NCI-H2227 (cell line): ENCODE data around the gene BTG2.

ENCODE experiments used
- DNase-seq: peaks from one replicate; lab custom pipeline; 2025; ENCODE audit not compliant: unreplicated experiment; lab: John Stamatoyannopoulos, UW

The BTG2 gene

GRCh38 chr1:203276408-203276807, 28.9 kb upstream of the BTG2 start:
- DNase-seq: no peak

- no peak for DNase-seq
Observed at GRCh38 chr1:203276916-203277545, 28.3 kb upstream of the BTG2 start.

- peak; percentile 81 for DNase-seq
Observed at GRCh38 chr1:203278082-203278884, 27.0 kb upstream of the BTG2 start.

- DNase-seq: no peak
Observed at GRCh38 chr1:203278885-203279406, 26.4 kb upstream of the BTG2 start.

DNA sequence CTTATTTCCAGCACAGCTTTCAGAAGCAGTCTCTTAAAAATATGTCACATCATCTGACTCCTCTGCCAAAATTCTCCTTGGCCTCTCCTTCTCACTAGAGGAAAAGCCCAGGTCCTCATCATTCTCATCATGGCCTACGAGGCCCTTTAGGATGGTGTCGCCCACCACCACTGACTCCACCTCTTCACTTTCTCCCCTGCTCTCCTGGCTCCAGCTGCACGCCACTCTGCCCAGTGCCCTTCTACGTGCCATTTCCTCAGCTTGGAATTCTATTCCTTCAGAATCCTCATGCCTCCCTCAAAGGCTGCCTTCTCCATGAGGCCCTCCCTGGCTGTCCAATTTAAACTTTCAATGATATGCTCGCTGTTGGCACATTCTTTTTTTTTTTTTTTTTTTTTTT, 25.3 kb upstream of the BTG2 start:
- DNase-seq: no peak

- no peak for DNase-seq
Observed at GRCh38 chr1:203281033-203281432, 24.3 kb upstream of the BTG2 start.

- no peak for DNase-seq
Observed at GRCh38 chr1:203281851-203282661, 23.3 kb upstream of the BTG2 start.

- no peak for DNase-seq
Observed at GRCh38 chr1:203282720-203283542, 22.4 kb upstream of the BTG2 start.

- DNase-seq: no peak
Observed at GRCh38 chr1:203283597-203283996, 21.7 kb upstream of the BTG2 start.

DNA sequence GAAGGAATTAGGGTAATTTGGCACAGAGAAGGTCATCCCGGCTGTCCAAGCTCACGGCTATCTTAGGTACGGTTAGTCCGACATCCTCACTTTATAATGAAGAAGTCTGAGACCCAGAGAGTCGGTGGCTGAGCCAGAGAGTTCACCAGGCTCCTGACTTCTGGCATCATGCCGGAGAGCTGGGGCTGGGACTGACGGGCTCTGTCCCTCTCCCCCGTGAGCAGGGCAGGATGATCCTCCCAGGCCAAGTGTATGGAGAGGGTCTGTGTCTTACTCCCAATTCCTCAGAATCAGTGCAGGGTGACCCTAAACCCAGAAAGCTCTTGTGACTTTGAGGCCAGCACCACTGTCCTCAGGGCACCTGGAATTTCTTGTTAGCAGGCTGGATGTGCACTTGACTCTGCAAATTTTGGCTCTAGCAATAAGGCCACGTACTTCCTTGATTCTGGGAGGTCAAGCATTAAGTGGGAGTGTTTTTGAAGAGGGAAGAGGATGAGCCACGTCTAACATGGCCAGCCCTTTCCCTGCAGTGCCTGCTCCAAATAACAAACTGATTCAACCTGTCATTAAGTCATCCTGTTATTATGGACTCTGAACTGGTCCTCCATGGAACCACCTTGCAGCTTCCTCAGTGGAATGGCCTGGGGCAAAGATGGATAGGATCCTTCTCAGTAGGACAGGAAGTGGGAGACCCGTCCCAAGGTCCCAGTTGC, 20.8 kb upstream of the BTG2 start:
- no peak for DNase-seq

DNA sequence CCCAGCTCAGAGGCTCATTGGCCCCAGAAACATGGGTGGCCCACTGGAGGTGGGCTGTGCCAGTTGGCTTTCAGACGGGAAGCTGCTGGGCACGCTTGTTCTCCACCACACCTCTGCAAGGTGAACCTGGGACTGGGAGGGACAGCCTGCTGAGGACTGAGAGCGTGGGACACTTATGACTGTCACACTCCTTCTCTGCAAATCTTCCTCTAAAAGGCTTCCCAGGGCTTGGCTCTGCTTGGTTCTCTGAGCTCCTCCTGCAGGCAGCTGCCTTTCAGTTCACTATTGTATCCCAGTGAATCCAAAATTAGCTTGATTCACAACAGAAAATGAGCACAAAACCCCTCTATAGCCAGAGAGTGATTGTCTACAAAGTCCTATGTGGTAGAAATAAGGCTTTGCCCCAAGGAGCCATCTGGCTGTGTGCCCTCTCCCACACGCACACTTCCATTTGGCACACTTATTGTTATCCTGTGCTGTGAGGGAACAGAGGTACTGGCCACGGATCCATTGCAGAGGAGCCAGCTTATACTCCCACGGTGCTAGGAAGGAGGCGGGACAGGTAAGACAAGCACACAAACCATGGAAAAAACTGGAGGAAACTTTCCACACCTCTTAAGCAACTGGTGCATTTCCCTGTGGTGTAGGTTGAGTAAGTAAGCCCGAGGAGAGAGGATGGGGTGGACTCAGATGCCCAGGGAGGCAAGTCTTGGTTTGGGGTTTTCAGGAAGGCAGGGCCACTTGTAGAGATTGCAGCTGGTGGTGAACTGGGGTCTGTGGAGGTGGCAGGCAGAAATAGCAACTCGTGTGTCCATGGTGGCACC, 18.9 kb upstream of the BTG2 start:
- no peak for DNase-seq

- no peak for DNase-seq
Observed at GRCh38 chr1:203287109-203287893, 18.0 kb upstream of the BTG2 start.

DNA sequence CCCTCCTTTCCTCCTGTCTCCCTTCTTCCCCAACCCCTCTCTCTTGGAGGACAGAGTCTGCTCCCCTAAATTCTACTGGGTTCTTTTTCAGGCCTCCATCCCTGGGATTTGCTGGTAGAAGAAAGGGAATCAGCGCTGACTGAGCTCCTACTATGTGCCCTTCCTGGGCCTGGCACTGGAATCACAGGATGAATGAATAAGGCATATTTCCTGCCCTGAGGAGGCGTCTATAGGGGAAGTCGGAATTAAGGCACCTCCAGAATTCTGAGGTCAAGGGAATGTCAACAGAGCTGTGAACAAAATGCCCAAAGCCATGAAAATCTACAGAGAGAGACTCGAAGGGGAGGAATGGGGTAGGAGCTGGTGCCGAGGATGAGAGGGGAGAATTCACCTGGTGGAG, 17.4 kb upstream of the BTG2 start:
- no peak for DNase-seq

GRCh38 chr1:203288400-203288799, 16.9 kb upstream of the BTG2 start:
- DNase-seq: no peak

DNA sequence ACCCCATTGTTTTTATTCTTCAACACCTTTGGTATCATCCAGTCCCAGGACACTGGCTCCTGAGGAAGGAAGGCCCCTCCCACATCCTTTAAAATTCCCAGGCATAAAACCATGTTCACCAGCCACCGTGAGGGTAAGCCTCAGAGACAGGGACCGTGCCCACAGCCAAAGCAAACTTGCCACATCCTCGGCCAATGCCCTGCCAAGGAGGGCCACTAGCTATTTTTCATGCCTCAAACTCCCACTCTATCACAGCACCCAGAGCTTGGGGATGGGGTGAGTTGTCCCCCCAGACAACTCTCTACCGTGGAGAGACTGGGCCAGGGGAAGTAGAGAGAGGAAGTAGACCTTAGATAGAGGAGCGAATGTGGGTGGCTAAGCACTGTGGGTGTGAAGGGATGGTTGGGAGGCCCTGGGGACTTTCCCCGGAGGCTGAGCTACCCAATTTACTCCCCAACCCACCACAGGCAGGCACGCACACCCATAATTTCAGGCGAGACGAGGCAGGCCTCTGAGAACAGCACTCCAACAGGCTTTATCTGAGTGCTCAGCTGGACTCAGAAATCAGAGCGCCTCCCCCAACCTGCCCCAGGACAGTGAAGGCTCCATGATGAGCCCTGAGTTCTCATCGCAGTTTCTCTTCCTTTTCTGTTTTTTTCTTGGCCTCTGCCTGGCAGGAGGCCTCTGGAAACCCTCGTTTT, 15.9 kb upstream of the BTG2 start:
- peak; percentile 54 for DNase-seq

GRCh38 chr1:203289982-203290260, 15.4 kb upstream of the BTG2 start:
- DNase-seq: no peak

DNA sequence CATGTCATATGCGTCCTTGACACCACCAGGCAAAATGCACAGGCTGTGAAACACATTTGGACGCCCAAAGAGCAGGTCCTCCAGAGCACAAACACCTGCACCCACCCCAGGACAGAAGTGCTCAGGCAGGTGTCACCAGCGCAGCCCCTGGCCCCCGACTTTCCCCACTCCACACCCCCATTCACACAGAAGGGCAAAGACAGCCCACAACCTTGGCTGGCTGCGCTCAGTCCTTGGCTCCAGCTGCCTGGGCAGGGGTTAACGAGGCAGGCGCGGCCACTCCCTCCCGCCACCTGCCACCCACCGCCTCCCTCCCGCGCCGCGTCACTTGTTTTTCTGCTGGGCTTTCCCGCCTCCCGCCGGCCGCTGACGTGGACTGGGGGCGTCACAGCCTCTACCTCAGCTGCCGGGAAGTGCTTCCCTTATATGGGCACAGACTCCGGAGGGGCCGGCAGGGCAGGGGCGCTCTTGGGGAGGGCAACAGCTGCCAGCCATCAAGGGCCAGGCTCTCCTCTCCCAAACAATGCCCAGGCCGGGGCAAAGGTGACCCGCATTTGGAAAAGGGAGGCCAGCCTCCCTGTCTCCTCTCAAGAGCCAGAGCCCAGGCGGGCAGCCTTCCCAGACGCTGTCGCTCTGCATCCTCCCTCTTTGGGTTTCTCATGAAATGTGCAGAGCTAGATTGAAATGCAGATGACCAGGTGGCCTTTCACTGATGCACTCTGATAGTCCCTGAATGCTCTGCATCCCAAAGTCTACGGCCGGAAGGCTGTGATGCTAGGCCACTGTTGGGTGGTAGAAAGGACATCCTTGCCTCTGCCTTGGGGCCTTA, 14.8 kb upstream of the BTG2 start:
- DNase-seq: peak; percentile 96
